Activated CD4-positive, alpha-beta memory T cell treated with anti-CD3 and anti-CD28 coated beads for 36 hours (primary cell): ENCODE measurements around the gene SMIM10L2A. TPM values are rescaled to one million over a fixed set of nuclear protein-coding genes. Genes with fewer than 3 reads are reported as not detected.
"Not testable (repeated sequence)": the region's sequence is repeated elsewhere in the genome, so short reads cannot be mapped to it uniquely, and the experiment has no call there.

Experiments used
- CTCF ChIA-PET: fragments of 350-600 bp; sonication (Branson Sonifier 250); formaldehyde crosslinking; loops from one replicate; lab custom pipeline; 2021; ENCODE audit warnings: antibody characterized with exemption, inconsistent platforms; lab: Charles Lee
- POLR2A ChIA-PET: fragments of 350-600 bp; sonication (Branson Sonifier 250); formaldehyde crosslinking; loops from one replicate; lab custom pipeline; 2021; ENCODE audit warnings: antibody characterized with exemption; lab: Charles Lee
- DNase-seq: peaks from one replicate; pipeline ENCODE4 v3.0.0-alpha.2; 2020
- H3K27ac Mint-ChIP-seq: one replicate; pipeline ENCODE4 v1.8.0; 2021; ENCODE audit warnings: mixed read lengths
- H3K27me3 Mint-ChIP-seq: one replicate; pipeline ENCODE4 v1.8.0; 2021; ENCODE audit warnings: mixed read lengths
- H3K36me3 Mint-ChIP-seq: one replicate; pipeline ENCODE4 v1.8.0; 2021; ENCODE audit warnings: mixed read lengths
- H3K4me1 Mint-ChIP-seq: one replicate; pipeline ENCODE4 v1.8.0; 2021; ENCODE audit warnings: low read depth, mixed read lengths
- H3K4me3 Mint-ChIP-seq: one replicate; pipeline ENCODE4 v1.8.0; 2021; ENCODE audit warnings: mild to moderate bottlenecking, mixed read lengths
- H3K9me3 Mint-ChIP-seq: one replicate; pipeline ENCODE4 v1.8.0; 2021; ENCODE audit warnings: mixed read lengths
- intact Hi-C: fragments of 100-400 bp; cut with micrococcal nuclease; formaldehyde crosslinking; loops from one replicate; pipeline ENCODE4 v1.15.1; 2023
- total RNA-seq, 2 experiments: library from RNA; stranded (reverse); gene quantifications; one replicate each; pipeline ENCODE4 v1.2.3, GENCODE V29; 2021

Gene SMIM10L2A
- total RNA-seq, 2 experiments from 2014 or later = 0.24 to 0.31 TPM

DNA sequence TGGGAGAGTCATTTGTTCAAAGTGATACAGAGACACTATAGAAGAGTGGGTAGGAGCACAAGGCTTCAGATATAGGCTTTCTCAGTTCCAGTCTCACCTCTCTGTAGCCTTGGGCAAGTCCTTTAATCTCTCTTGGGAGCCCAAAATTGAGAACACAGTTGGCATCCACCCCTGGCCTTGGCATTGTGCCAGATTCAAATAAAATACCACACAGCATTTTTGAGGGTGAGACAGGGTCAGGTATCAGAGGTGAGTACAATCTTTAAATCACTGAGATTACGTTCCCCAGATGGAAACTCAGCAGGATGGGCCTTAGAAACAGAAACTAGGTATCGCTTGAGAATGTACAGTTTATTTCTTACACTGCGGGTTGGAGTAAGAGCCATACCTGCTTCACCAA, 25.2 kb upstream of the SMIM10L2A start:
- no peak for DNase-seq
- Mint-ChIP-seq H3K9me3 (no peaks in the 10 kb centered on the region), H3K36me3 (no peaks in the 10 kb centered on the region), H3K27me3 (no peaks in the 10 kb centered on the region), H3K27ac (no peak overlapping the region), H3K4me1 (no peaks in the 10 kb centered on the region), H3K4me3 (no peak overlapping the region)
- POLR2A ChIA-PET = no interaction called here
- CTCF ChIA-PET = no interaction called here
- intact Hi-C loops = no loop called here

DNA sequence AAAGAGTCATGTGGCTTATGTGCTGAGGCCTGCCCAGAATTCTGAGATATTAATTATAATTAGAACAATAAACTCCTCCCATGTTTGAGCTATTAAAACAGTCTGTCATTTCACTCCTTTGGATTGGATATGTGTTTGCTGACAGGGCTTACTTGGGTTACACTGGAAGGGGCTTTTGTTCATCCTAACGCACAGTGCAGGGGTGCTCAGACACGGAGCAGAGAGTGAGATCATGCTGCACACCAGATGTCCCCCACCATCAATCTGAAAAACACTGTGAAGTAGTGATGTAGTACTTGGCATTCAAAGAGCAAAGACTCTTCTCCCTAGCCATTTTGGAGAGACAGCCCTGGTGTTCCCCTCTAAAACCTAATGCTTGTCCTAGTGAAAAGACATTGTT, 24.1 kb upstream of the SMIM10L2A start:
- H3K36me3 Mint-ChIP-seq = no peaks in the 10 kb centered on the region
- no peak overlapping the region for H3K4me3 Mint-ChIP-seq
- peaks cover 4% of the 10 kb centered on the region for H3K4me1 Mint-ChIP-seq
- ChIA-PET CTCF (no interaction called here), POLR2A (no interaction called here)
- intact Hi-C loops = no loop called here
- DNase-seq = no peak
- H3K27ac Mint-ChIP-seq = no peak overlapping the region
- H3K27me3 Mint-ChIP-seq = no peaks in the 10 kb centered on the region
- no peaks in the 10 kb centered on the region for H3K9me3 Mint-ChIP-seq

- peaks cover 14% of the 10 kb centered on the region for H3K4me1 Mint-ChIP-seq
- ChIA-PET POLR2A (no interaction called here), CTCF (no interaction called here)
- intact Hi-C loops = no loop called here
- DNase-seq = no peak
- H3K9me3 Mint-ChIP-seq = no peaks in the 10 kb centered on the region
- H3K27me3 Mint-ChIP-seq = no peaks in the 10 kb centered on the region
- no peak overlapping the region for H3K4me3 Mint-ChIP-seq
- H3K36me3 Mint-ChIP-seq = no peaks in the 10 kb centered on the region
- no peak overlapping the region for H3K27ac Mint-ChIP-seq
These were observed 18.4 kb upstream of the SMIM10L2A start for GRCh38 chrX:135403374-135403773.

DNA sequence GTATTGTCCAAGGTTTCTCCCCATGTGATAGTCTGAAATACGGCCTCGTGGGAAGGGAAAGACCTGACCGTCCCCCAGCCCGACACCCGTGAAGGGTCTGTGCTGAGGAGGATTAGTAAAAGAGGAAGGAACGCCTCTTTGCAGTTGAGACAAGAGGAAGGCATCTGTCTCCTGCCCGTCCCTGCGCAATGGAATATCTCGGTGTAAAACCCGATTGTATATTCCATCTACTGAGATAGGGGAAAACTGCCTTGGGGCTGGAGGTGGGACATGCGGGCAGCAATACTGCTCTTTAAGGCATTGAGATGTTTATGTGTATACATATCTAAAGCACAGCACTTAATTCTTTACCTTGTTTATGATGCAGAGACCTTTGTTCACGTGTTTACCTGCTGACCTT, 15.3 kb upstream of the SMIM10L2A start:
- H3K27me3 Mint-ChIP-seq, CTCF ChIA-PET, H3K4me3 Mint-ChIP-seq, H3K27ac Mint-ChIP-seq, H3K36me3 Mint-ChIP-seq, DNase-seq, H3K9me3 Mint-ChIP-seq, intact Hi-C loops, POLR2A ChIA-PET: not testable (repeated sequence)
- H3K4me1 Mint-ChIP-seq = peaks cover 16% of the 10 kb centered on the region

DNA sequence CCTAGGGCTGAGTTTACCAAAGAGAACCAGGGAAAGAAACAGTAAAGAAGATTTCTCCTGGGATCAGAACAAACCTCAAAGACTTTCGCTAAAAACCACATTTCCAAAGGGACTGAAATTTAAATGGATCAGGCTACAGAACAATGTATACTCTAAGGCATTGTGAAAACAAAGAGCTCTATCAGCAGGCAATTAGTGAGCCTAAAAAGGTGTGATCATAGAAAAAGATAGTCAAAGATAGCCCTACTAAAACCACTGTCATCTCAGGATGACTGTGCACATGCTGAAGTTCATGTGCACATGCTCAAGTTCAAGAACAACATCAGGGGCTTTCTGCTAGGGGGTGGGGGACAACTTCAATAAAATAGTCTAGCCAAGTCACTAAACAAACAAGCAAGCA, 12.9 kb upstream of the SMIM10L2A start:
- intact Hi-C loops = no loop called here

GRCh38 chrX:135410861-135411627, 10.7 kb upstream of the SMIM10L2A start:
- Mint-ChIP-seq H3K4me1 (peaks cover 2% of the 10 kb centered on the region), H3K36me3 (no peaks in the 10 kb centered on the region), H3K4me3 (no peak overlapping the region), H3K27me3 (no peaks in the 10 kb centered on the region), H3K9me3 (peaks cover 5% of the 10 kb centered on the region), H3K27ac (no peak overlapping the region)
- intact Hi-C loops = no loop called here
- no peak for DNase-seq
- ChIA-PET CTCF (no interaction called here), POLR2A (no interaction called here)

More for the DNA sequence above, 12.9 kb upstream of the SMIM10L2A start:
- no peak overlapping the region for H3K4me3 Mint-ChIP-seq
- ChIA-PET CTCF (no interaction called here), POLR2A (no interaction called here)
- H3K27ac Mint-ChIP-seq = no peak overlapping the region
- no peaks in the 10 kb centered on the region for H3K27me3 Mint-ChIP-seq
- no peaks in the 10 kb centered on the region for H3K36me3 Mint-ChIP-seq
- no peak for DNase-seq
- H3K9me3 Mint-ChIP-seq = peaks cover 5% of the 10 kb centered on the region
- H3K4me1 Mint-ChIP-seq = peaks cover 2% of the 10 kb centered on the region

DNA sequence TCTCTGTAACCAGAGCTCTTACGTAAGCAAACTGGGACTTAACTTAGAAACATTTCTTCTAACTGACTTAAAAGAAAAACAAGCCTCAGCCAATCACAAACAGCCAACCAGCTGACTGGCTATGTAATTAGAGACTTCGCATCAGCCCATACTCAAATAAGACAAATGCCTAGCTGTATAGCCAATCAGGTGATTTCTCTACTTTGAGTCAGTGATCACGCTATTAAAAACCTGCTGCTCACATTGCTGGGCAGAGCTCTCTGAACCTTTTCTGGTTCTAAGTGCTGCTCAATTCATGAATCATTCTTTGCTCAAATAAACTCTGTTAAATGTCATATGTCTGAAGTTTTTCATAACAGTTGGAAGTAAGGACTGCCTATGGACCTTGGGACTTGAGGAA, 9.9 kb upstream of the SMIM10L2A start:
- Mint-ChIP-seq H3K9me3 (peaks cover 5% of the 10 kb centered on the region), H3K27me3 (no peaks in the 10 kb centered on the region), H3K27ac (no peak overlapping the region), H3K4me3 (no peak overlapping the region), H3K4me1 (peaks cover 2% of the 10 kb centered on the region), H3K36me3 (no peaks in the 10 kb centered on the region)
- DNase-seq = no peak
- intact Hi-C loops = no loop called here
- ChIA-PET POLR2A (no interaction called here), CTCF (no interaction called here)

- Mint-ChIP-seq H3K36me3 (no peaks in the 10 kb centered on the region), H3K27me3 (no peaks in the 10 kb centered on the region), H3K9me3 (peaks cover 5% of the 10 kb centered on the region), H3K4me3 (no peak overlapping the region), H3K4me1 (peaks cover 4% of the 10 kb centered on the region), H3K27ac (no peak overlapping the region)
- ChIA-PET POLR2A (no interaction called here), CTCF (no interaction called here)
- no peak for DNase-seq
- intact Hi-C loops = no loop called here
These were observed 5.2 kb upstream of the SMIM10L2A start for GRCh38 chrX:135416546-135416945.

- intact Hi-C loops = loop anchor here (5.0 kb wide), 1 partner anchor 39 kb away; no protein-coding TSS in a partner anchor
- H3K4me3 Mint-ChIP-seq = peak overlapping the region; percentile 59
- no peaks in the 10 kb centered on the region for H3K27me3 Mint-ChIP-seq
- CTCF ChIA-PET = no interaction called here
- peaks cover 4% of the 10 kb centered on the region for H3K4me1 Mint-ChIP-seq
- POLR2A ChIA-PET = no interaction called here
- DNase-seq = no peak
- H3K9me3 Mint-ChIP-seq = no peaks in the 10 kb centered on the region
- no peaks in the 10 kb centered on the region for H3K36me3 Mint-ChIP-seq
- H3K27ac Mint-ChIP-seq = no peak overlapping the region
These were observed 913 bp upstream of the SMIM10L2A start for GRCh38 chrX:135420831-135421230.

DNA sequence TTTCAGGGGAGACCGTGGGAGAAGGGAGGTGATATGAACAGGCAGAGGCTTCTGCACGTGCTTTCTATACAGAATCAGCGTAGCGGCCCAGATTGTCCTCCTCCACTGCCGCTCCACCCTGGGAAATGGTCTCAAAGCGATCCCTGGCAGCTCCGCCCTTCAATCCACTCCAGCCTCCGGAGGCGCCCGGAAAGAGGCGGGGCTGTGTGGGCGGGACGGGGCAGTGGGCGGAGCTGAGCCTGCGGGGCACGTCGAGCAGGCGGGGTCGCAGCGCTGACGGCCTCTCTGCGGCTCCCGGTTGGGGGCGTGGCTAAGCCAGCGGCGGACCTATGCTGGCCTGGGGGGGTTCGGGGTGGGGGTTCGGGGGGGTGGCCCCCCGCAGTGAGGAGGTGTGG, 210 bp upstream of the SMIM10L2A start:
- Mint-ChIP-seq H3K9me3 (no peaks in the 10 kb centered on the region), H3K36me3 (no peaks in the 10 kb centered on the region), H3K4me1 (peaks cover 4% of the 10 kb centered on the region), H3K27ac (no peak overlapping the region), H3K27me3 (no peaks in the 10 kb centered on the region), H3K4me3 (peak overlapping the region; percentile 59)
- intact Hi-C loops = loop anchor here (5.0 kb wide), 1 partner anchor 39 kb away; no protein-coding TSS in a partner anchor
- ChIA-PET POLR2A (no interaction called here), CTCF (no interaction called here)
- peak; percentile 91 for DNase-seq

DNA sequence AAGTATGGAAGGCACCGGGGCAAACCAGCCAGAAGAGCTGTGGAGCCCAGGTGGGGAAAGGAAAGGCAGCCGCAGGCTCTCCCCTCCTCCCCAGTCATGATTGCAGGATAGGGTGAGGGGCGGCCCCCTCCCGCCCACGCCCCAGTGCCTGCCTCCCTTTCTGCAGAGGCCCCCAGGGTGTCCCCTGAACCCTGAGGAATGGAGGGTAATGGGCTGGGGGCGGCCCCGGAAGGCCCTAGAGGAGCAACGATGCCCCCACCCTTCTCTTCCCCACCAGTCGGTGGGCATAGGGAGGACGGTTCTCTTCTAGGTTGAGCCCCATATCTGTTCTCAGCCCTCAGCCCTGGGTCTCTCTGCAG, 1.0 kb downstream of the SMIM10L2A start:
- CTCF ChIA-PET, H3K36me3 Mint-ChIP-seq, POLR2A ChIA-PET: not testable (repeated sequence)

GRCh38 chrX:135423173-135423864, 1.6 kb downstream of the SMIM10L2A start:
- H3K27me3 Mint-ChIP-seq, H3K27ac Mint-ChIP-seq, CTCF ChIA-PET, H3K4me1 Mint-ChIP-seq, H3K36me3 Mint-ChIP-seq, POLR2A ChIA-PET, H3K9me3 Mint-ChIP-seq, DNase-seq, H3K4me3 Mint-ChIP-seq: not testable (repeated sequence)
- intact Hi-C loops = loop anchor here (5.0 kb wide), 1 partner anchor 41 kb away; no protein-coding TSS in a partner anchor

More for the DNA sequence above, 1.0 kb downstream of the SMIM10L2A start:
- intact Hi-C loops = loop anchor here (5.0 kb wide), 1 partner anchor 40 kb away; no protein-coding TSS in a partner anchor
- not testable (repeated sequence) for H3K27me3 Mint-ChIP-seq, H3K27ac Mint-ChIP-seq, H3K9me3 Mint-ChIP-seq, H3K4me1 Mint-ChIP-seq, DNase-seq
- H3K4me3 Mint-ChIP-seq = peak overlapping the region; percentile 37
